ENCODE measurements around the gene PODNL1.

PODNL1 gene

GRCh38 chr19:13905634-13906520, 32.3 kb downstream of the PODNL1 start, which contains the start of the genes BRME1 and CC2D1A (continued):
- TF ChIP-seq ZNF157 (tag by site-specific recombination; IDR thresholded peaks at IDR 0.05) (no peak), ZNF561 (tag by site-specific recombination; IDR thresholded peaks at IDR 0.05; ENCODE audit: borderline replicate concordance) (peak; percentile 81; the same call in 1 of the 2 replicates), ZNF654 (tag by site-specific recombination; IDR thresholded peaks at IDR 0.05; ENCODE audit: low read depth) (no peak), ZNF701 (tag by site-specific recombination; IDR thresholded peaks at IDR 0.05) (no peak), ZNF169 (tag by site-specific recombination; IDR thresholded peaks at IDR 0.05) (no peak), ZNF677 (tag by site-specific recombination; IDR thresholded peaks at IDR 0.05) (no peak), ZSCAN16 (tag by site-specific recombination; IDR thresholded peaks at IDR 0.05) (no peak), ZNF174 (tag by site-specific recombination; IDR thresholded peaks at IDR 0.05) (no peak), ZNF514 (tag by site-specific recombination; IDR thresholded peaks at IDR 0.05) (no peak), ZNF433 (tag by site-specific recombination; IDR thresholded peaks at IDR 0.05; ENCODE audit: low read depth) (no peak), SALL2 (tag by site-specific recombination; IDR thresholded peaks at IDR 0.05; ENCODE audit: borderline replicate concordance) (no peak), ZNF596 (tag by site-specific recombination; IDR thresholded peaks at IDR 0.05) (no peak), ZNF248 (tag by site-specific recombination; IDR thresholded peaks at IDR 0.05) (no peak), GLI2 (tag by site-specific recombination; IDR thresholded peaks at IDR 0.05; ENCODE audit: borderline replicate concordance, low read depth) (no peak), ZSCAN30 (tag by site-specific recombination; IDR thresholded peaks at IDR 0.05) (peak; percentile 58; the same call in 1 of the 2 replicates), ZNF658 (tag by site-specific recombination; IDR thresholded peaks at IDR 0.05) (no peak), MZF1 (tag by site-specific recombination; IDR thresholded peaks at IDR 0.05; ENCODE audit: borderline replicate concordance) (no peak), ZFHX2 (tag by site-specific recombination; conservative IDR thresholded peaks at IDR 0.05) (peak; percentile 93), ZNF664 (tag by site-specific recombination; IDR thresholded peaks at IDR 0.05) (no peak), ZNF202 (tag by site-specific recombination; IDR thresholded peaks at IDR 0.05; ENCODE audit: borderline replicate concordance) (no peak), ZNF133 (tag by site-specific recombination; IDR thresholded peaks at IDR 0.05) (no peak), ZNF76 (tag by site-specific recombination; IDR thresholded peaks at IDR 0.05; ENCODE audit: borderline replicate concordance, low read depth) (peak; percentile 96), GLIS2 (tag by site-specific recombination; IDR thresholded peaks at IDR 0.05) (no peak; the same call in 1 of the 2 replicates), ZNF544 (tag by site-specific recombination; IDR thresholded peaks at IDR 0.05) (no peak), GLIS1 (tag by site-specific recombination; IDR thresholded peaks at IDR 0.05) (no peak), ZNF239 (tag by site-specific recombination; IDR thresholded peaks at IDR 0.05) (no peak), YY1 (tag by site-specific recombination; IDR thresholded peaks at IDR 0.05) (peak; percentile 34; the same call in 1 of the 2 replicates)
- TF ChIP-seq, protein P1, sequence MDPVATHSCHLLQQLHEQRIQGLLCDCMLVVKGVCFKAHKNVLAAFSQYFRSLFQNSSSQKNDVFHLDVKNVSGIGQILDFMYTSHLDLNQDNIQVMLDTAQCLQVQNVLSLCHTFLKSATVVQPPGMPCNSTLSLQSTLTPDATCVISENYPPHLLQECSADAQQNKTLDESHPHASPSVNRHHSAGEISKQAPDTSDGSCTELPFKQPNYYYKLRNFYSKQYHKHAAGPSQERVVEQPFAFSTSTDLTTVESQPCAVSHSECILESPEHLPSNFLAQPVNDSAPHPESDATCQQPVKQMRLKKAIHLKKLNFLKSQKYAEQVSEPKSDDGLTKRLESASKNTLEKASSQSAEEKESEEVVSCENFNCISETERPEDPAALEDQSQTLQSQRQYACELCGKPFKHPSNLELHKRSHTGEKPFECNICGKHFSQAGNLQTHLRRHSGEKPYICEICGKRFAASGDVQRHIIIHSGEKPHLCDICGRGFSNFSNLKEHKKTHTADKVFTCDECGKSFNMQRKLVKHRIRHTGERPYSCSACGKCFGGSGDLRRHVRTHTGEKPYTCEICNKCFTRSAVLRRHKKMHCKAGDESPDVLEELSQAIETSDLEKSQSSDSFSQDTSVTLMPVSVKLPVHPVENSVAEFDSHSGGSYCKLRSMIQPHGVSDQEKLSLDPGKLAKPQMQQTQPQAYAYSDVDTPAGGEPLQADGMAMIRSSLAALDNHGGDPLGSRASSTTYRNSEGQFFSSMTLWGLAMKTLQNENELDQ (tag by site-specific recombination; IDR thresholded peaks at IDR 0.05; ENCODE audit: low read depth), result no peak
- TF ChIP-seq, protein P2, sequence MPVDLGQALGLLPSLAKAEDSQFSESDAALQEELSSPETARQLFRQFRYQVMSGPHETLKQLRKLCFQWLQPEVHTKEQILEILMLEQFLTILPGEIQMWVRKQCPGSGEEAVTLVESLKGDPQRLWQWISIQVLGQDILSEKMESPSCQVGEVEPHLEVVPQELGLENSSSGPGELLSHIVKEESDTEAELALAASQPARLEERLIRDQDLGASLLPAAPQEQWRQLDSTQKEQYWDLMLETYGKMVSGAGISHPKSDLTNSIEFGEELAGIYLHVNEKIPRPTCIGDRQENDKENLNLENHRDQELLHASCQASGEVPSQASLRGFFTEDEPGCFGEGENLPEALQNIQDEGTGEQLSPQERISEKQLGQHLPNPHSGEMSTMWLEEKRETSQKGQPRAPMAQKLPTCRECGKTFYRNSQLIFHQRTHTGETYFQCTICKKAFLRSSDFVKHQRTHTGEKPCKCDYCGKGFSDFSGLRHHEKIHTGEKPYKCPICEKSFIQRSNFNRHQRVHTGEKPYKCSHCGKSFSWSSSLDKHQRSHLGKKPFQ (tag by site-specific recombination; IDR thresholded peaks at IDR 0.05), result no peak
- TF ChIP-seq, protein P3, sequence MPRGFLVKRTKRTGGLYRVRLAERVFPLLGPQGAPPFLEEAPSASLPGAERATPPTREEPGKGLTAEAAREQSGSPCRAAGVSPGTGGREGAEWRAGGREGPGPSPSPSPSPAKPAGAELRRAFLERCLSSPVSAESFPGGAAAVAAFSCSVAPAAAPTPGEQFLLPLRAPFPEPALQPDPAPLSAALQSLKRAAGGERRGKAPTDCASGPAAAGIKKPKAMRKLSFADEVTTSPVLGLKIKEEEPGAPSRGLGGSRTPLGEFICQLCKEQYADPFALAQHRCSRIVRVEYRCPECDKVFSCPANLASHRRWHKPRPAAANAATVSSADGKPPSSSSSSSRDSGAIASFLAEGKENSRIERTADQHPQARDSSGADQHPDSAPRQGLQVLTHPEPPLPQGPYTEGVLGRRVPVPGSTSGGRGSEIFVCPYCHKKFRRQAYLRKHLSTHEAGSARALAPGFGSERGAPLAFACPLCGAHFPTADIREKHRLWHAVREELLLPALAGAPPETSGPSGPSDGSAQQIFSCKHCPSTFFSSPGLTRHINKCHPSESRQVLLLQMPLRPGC (tag by site-specific recombination; IDR thresholded peaks at IDR 0.05), result peak; percentile 41; the same call in 1 of the 2 replicates
- TF ChIP-seq, protein P4, sequence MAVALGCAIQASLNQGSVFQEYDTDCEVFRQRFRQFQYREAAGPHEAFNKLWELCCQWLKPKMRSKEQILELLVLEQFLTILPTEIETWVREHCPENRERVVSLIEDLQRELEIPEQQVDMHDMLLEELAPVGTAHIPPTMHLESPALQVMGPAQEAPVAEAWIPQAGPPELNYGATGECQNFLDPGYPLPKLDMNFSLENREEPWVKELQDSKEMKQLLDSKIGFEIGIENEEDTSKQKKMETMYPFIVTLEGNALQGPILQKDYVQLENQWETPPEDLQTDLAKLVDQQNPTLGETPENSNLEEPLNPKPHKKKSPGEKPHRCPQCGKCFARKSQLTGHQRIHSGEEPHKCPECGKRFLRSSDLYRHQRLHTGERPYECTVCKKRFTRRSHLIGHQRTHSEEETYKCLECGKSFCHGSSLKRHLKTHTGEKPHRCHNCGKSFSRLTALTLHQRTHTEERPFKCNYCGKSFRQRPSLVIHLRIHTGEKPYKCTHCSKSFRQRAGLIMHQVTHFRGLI (tag by site-specific recombination; IDR thresholded peaks at IDR 0.05), result peak; percentile 66
- TF ChIP-seq, protein P5, sequence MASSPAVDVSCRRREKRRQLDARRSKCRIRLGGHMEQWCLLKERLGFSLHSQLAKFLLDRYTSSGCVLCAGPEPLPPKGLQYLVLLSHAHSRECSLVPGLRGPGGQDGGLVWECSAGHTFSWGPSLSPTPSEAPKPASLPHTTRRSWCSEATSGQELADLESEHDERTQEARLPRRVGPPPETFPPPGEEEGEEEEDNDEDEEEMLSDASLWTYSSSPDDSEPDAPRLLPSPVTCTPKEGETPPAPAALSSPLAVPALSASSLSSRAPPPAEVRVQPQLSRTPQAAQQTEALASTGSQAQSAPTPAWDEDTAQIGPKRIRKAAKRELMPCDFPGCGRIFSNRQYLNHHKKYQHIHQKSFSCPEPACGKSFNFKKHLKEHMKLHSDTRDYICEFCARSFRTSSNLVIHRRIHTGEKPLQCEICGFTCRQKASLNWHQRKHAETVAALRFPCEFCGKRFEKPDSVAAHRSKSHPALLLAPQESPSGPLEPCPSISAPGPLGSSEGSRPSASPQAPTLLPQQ (tag by site-specific recombination; IDR thresholded peaks at IDR 0.05), result peak; percentile 81

Measured in HEK293 (cell line).